OCI-LY3 (cell line): Measurements from ENCODE around the gene NR6A1.

Experiments
- H2AFZ ChIP-seq: fragments of 200-600, 300-600 bp; shearing (Covaris generic); 2 replicates; pipeline ENCODE4 v1.6.0; 2014; ENCODE audit warnings: antibody characterized with exemption, low read depth, low read length
- H3K27ac ChIP-seq: fragments of 200-600, 300-600 bp; sonication (generic); 2 replicates; pipeline ENCODE4 v1.5.1; 2014; ENCODE audit warnings: mild to moderate bottlenecking, low read length, moderate library complexity, mixed read lengths
- H3K27me3 ChIP-seq: fragments of 200-600, 300-600 bp; sonication (generic); 2 replicates; pipeline ENCODE4 v1.6.1; 2014; ENCODE audit warnings: low read depth, low read length, mixed read lengths
- H3K36me3 ChIP-seq: fragments of 200-600, 300-600 bp; sonication (generic); replicated peaks from 2 replicates; pipeline ENCODE3; 2014; ENCODE audit warnings: low read depth, low read length, mixed read lengths
- H3K4me1 ChIP-seq: fragments of 300-600, 200-600 bp; sonication (generic); 2 replicates; pipeline ENCODE4 v1.6.1; 2014; ENCODE audit warnings: low read length, mixed read lengths
- H3K4me2 ChIP-seq: fragments of 200-600, 300-600 bp; sonication (generic); 2 replicates; pipeline ENCODE4 v1.6.1; 2014; ENCODE audit warnings: low read length, mixed read lengths
- H3K4me3 ChIP-seq: fragments of 300-600, 200-600 bp; sonication (generic); 2 replicates; pipeline ENCODE4 v1.5.1; 2014; ENCODE audit warnings: antibody characterized with exemption, mild to moderate bottlenecking, low read length, moderate library complexity
- H3K79me2 ChIP-seq: fragments of 300-600, 200-600 bp; shearing (Covaris generic); 2 replicates; pipeline ENCODE4 v1.6.1; 2014; ENCODE audit warnings: mild to moderate bottlenecking, low read length, mixed read lengths
- H3K9ac ChIP-seq: fragments of 300-600, 200-600 bp; shearing (Covaris generic); 2 replicates; pipeline ENCODE4 v1.6.0; 2014; ENCODE audit warnings: mild to moderate bottlenecking, low read length, moderate library complexity
- H3K9me3 ChIP-seq: fragments of 200-600, 300-600 bp; shearing (Covaris generic); 2 replicates; pipeline ENCODE4 v1.6.1; 2014; ENCODE audit warnings: low read length, mixed read lengths; ENCODE audit not compliant: insufficient read depth
- H4K20me1 ChIP-seq: fragments of 200-600, 300-600 bp; sonication (generic); 2 replicates; pipeline ENCODE4 v1.6.1; 2016; ENCODE audit warnings: low read length, mixed read lengths; ENCODE audit not compliant: insufficient read depth
- CTCF ChIP-seq: fragments of 200-600, 300-600 bp; sonication (generic); IDR thresholded peaks from 2 replicates; pipeline ENCODE4 v1.5.1; 2014; ENCODE audit warnings: antibody characterized with exemption, low read length, low read depth
- EZH2phosphoT487 ChIP-seq: fragments of 200-600 bp; shearing (Covaris generic); IDR thresholded peaks from 2 replicates; pipeline ENCODE4 v1.6.1; 2018; ENCODE audit warnings: antibody characterized with exemption, mixed run types, low read depth

NR6A1 gene

DNA sequence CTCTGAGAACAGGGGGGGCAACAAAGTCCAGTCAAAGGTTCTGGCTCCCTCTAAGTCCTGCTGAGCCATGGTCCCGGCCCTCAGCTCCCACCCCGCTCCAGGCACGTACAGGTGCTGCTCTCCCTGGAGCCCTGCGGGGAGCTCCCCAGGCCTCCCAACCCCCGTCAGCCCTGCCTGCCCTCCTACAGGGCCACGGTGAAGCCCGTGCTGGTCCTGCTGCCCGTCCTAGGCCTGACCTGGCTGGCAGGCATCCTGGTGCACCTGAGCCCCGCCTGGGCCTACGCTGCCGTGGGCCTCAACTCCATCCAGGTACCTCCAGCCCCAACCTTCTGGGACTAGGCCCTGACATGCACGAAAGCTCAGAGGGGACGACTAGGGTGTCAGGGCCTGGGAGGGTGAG is 300.8 kb downstream of the NR6A1 start:
- Histone ChIP-seq H3K9me3 (no peaks in the 10 kb centered on the region), H3K79me2 (no peaks in the 10 kb centered on the region), H4K20me1 (no peaks in the 10 kb centered on the region), H3K9ac (no peak overlapping the region), H3K4me2 (no peak overlapping the region), H3K36me3 (no peaks in the 10 kb centered on the region), H3K4me1 (no peaks in the 10 kb centered on the region), H3K4me3 (no peak overlapping the region), H3K27me3 (no peaks in the 10 kb centered on the region), H3K27ac (no peak overlapping the region), H2AFZ (no peak overlapping the region)
- no peak for TF ChIP-seq EZH2phosphoT487
- no peak for TF ChIP-seq CTCF

GRCh38 chr9:124469011-124469832 is 301.9 kb downstream of the NR6A1 start:
- no peak overlapping the region for H3K9ac ChIP-seq
- H3K4me1 ChIP-seq = no peaks in the 10 kb centered on the region
- H3K36me3 ChIP-seq = no peaks in the 10 kb centered on the region
- H3K9me3 ChIP-seq = no peaks in the 10 kb centered on the region
- H3K79me2 ChIP-seq = no peaks in the 10 kb centered on the region
- H2AFZ ChIP-seq = no peak overlapping the region
- TF ChIP-seq CTCF (no peak), EZH2phosphoT487 (no peak)
- no peak overlapping the region for H3K4me2 ChIP-seq
- H4K20me1 ChIP-seq = no peaks in the 10 kb centered on the region
- no peak overlapping the region for H3K27ac ChIP-seq
- no peak overlapping the region for H3K4me3 ChIP-seq
- no peaks in the 10 kb centered on the region; the same call in 1 of the 2 replicates for H3K27me3 ChIP-seq

DNA sequence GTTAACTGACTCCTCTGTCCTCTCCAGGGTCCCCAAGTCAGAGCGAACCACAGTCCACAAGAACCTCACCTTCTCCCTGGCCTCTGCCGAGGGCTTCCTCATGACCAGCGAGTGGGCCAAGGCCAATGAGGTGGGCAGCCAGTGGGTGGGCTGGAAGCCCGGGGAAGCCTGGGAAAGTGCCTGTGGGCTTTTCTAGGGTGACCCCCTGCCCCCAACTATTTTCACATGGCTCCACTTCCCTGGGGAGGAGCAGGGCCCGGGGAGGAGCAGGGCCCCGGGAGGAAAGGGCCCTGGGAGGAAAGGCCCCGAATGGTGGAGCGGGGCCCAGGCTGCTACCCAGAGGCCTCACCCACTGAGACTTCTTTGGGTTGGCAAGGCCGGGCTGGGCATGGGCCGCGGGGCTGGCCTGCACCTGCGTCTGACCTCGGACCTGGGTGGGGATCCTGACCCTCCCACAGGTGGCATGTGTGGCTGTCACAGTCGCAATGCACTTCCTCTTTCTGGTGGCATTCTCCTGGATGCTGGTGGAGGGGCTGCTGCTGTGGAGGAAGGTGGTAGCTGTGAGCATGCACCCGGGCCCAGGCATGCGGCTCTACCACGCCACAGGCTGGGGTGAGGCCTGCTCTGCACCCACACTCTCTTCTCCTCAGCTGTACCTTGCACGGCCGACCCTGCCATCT is 302.9 kb downstream of the NR6A1 start:
- H2AFZ ChIP-seq = no peak overlapping the region
- H4K20me1 ChIP-seq = no peaks in the 10 kb centered on the region
- H3K36me3 ChIP-seq = no peaks in the 10 kb centered on the region
- H3K4me3 ChIP-seq = no peak overlapping the region
- peaks cover 3% of the 10 kb centered on the region; the same call in 1 of the 2 replicates for H3K27me3 ChIP-seq
- no peak overlapping the region for H3K9ac ChIP-seq
- TF ChIP-seq EZH2phosphoT487 (no peak), CTCF (no peak)
- no peaks in the 10 kb centered on the region for H3K9me3 ChIP-seq
- H3K27ac ChIP-seq = no peak overlapping the region
- no peaks in the 10 kb centered on the region for H3K4me1 ChIP-seq
- H3K4me2 ChIP-seq = no peak overlapping the region
- H3K79me2 ChIP-seq = no peaks in the 10 kb centered on the region

DNA sequence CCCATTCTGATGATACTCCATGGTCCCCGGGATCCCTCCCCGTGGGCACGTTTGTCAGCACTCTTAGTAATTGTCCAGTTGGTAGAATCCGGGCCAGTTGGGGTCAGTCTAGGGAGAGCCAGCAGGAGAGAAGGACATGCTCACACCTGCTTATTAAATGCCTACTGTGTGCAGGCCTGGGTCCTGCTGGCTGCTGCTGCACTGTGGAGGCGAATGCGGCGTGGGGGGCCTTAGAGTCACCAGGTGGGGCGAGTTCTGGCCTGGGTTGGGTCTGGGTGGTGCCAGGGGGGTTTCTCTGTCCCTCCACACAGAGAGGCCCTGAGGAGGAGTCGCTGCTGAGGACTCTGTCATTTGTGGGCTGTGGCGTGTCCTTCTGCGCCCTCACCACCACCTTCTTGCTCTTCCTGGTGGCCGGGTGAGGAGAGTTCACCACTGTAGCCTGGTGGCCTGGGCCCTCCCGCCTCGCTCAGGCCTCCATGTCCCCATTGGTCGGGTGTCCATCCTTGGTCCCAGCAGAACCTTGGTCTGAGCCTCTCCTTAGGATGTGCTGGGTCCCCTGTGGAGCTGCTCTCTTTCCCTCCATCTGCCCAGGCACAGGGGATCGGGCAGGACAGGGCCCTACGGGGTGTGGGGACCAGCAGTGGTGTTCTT is 303.6 kb downstream of the NR6A1 start:
- Histone ChIP-seq H4K20me1 (no peaks in the 10 kb centered on the region), H3K79me2 (no peaks in the 10 kb centered on the region), H3K27ac (no peak overlapping the region), H3K9me3 (no peaks in the 10 kb centered on the region), H3K36me3 (no peaks in the 10 kb centered on the region), H3K4me1 (no peaks in the 10 kb centered on the region), H3K4me2 (no peak overlapping the region), H3K27me3 (peaks cover 4% of the 10 kb centered on the region; the same call in 1 of the 2 replicates), H2AFZ (no peak overlapping the region), H3K9ac (no peak overlapping the region), H3K4me3 (no peak overlapping the region)
- TF ChIP-seq CTCF (no peak), EZH2phosphoT487 (no peak)
